GM12891 (cell line): ENCODE results near the gene HGD.
A peak's percentile ranks its signal among the peaks of the same experiment; 100 is the strongest.
"Not testable (repeated sequence)": the region's sequence is repeated elsewhere in the genome, so short reads cannot be mapped to it uniquely, and the experiment has no call there.

Experiments
- DNase-seq: peaks from one replicate; pipeline ENCODE4 v3.0.0; 2011; ENCODE audit warnings: low spot score; ENCODE audit not compliant: insufficient read length
- FAIRE-seq: peaks from 2 replicates; lab custom pipeline; 2011; peaks lifted over from hg19 to GRCh38; lab: Jason Lieb, UNC
- PAX5 ChIP-seq: IDR thresholded peaks from 2 replicates; pipeline ENCODE4 v1.6.1; 2011; ENCODE audit warnings: low read length, moderate library complexity, mild to moderate bottlenecking; ENCODE audit not compliant: insufficient read depth, severe bottlenecking
- POLR2A ChIP-seq: IDR thresholded peaks from 2 replicates; pipeline ENCODE4 v1.6.1; 2011; ENCODE audit warnings: low read depth, low read length, control low read depth
- POLR2AphosphoS5 ChIP-seq: IDR thresholded peaks from 2 replicates; pipeline ENCODE4 v1.6.1; 2011; ENCODE audit warnings: low read depth, low read length, control low read depth
- POU2F2 ChIP-seq: IDR thresholded peaks from 2 replicates; pipeline ENCODE4 v1.6.1; 2011; ENCODE audit warnings: low read depth, mild to moderate bottlenecking, control low read depth, low read length, moderate library complexity
- SPI1 ChIP-seq: IDR thresholded peaks from 2 replicates; pipeline ENCODE4 v1.6.1; 2011; ENCODE audit warnings: low read depth, low read length, control low read depth
- TAF1 ChIP-seq: IDR thresholded peaks from 2 replicates; pipeline ENCODE4 v1.6.1; 2011; ENCODE audit warnings: low read depth, low read length, control low read depth

Gene HGD

GRCh38 chr3:120678984-120679383 is 3.1 kb downstream of the HGD start:
- no peak for TF ChIP-seq PAX5
- TF ChIP-seq POLR2AphosphoS5: no peak
- TF ChIP-seq SPI1: peak; percentile 64
- no peak for TF ChIP-seq TAF1
- TF ChIP-seq POLR2A: no peak
- DNase-seq (no peak), FAIRE-seq (no peak)

GRCh38 chr3:120678331-120678947 is 3.6 kb downstream of the HGD start:
- DNase-seq: no peak
- TF ChIP-seq PAX5: no peak
- TF ChIP-seq POU2F2: no peak
- TF ChIP-seq SPI1: no peak
- no peak for TF ChIP-seq TAF1
- no peak for TF ChIP-seq POLR2AphosphoS5
- FAIRE-seq: no peak

- FAIRE-seq, DNase-seq: not testable (repeated sequence)
These were observed 4.8 kb downstream of the HGD start for GRCh38 chr3:120677193-120677592.

GRCh38 chr3:120673116-120673515 is 8.9 kb downstream of the HGD start:
- DNase-seq (no peak), FAIRE-seq (no peak)
- TF ChIP-seq POLR2AphosphoS5 (no peak), PAX5 (no peak), POLR2A (no peak), SPI1 (no peak), TAF1 (no peak), POU2F2 (no peak)

DNA sequence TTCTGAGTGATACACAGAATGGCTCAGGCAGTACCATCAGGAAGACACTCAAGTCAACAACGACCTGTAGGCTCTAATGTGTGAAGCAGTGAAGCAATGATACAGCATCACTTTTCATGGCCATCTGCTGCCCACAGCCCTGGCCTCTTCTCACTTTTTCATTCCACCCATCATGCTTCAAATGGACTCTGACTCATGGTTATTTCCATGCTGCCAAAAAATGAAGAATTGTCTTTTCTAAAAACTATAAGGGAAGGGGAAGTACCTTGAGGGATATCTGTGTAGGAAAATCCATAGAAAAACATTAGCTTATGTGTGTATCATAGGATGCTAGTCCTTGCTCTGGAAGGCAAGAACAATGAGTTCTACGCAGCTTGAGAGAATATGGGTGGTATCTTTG is 11.5 kb downstream of the HGD start:
- TF ChIP-seq POLR2A: no peak
- TF ChIP-seq TAF1: no peak
- TF ChIP-seq SPI1: no peak
- TF ChIP-seq POLR2AphosphoS5: no peak
- no peak for TF ChIP-seq PAX5
- TF ChIP-seq POU2F2: no peak
- FAIRE-seq: no peak
- no peak for DNase-seq

DNA sequence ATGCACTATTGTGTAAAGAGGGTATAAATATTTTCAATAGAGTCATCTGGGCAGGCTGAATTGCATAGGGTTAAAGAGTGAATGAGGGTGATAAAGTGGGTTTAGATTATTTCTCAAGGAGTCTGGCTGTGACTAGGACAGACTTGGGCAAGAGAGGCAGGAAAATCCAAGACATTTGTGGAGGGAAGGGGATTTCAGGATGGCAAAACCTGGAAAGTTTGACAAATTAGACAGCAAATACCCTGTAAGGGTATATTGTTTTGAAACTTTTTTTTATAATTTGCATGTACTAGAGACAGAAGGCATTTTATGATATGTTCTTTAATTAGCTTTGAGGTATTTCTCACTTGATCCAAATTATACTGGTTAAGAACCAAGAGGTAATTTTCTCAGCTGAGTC is 17.1 kb downstream of the HGD start:
- FAIRE-seq (no peak), DNase-seq (no peak)
- TF ChIP-seq TAF1: no peak
- TF ChIP-seq POLR2AphosphoS5: no peak
- no peak for TF ChIP-seq POU2F2
- no peak for TF ChIP-seq SPI1
- TF ChIP-seq POLR2A: no peak
- no peak for TF ChIP-seq PAX5

DNA sequence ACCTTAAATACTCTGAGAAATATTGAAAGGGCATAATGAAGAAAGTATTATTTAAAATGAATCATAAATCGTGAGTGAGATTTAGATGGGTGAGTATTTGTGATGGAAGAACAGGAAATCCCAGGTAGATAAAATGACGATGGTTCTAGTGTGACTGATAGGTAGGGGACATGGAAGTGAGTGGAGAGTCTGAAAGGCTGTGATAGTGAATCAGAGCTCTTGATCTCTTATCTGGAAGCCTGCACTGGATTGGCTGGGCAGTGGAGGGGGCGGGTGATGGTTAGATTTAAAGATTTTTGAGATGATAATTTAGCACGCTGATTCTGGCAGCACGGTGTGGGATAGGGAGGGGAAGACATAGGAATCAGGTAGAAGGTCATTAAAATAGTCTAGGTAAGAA is 20.1 kb downstream of the HGD start:
- no peak for TF ChIP-seq PAX5
- TF ChIP-seq TAF1: no peak
- no peak for TF ChIP-seq POU2F2
- TF ChIP-seq SPI1: no peak
- no peak for TF ChIP-seq POLR2AphosphoS5
- TF ChIP-seq POLR2A: no peak
- DNase-seq (no peak), FAIRE-seq (no peak)

GRCh38 chr3:120661106-120661905 is 20.7 kb downstream of the HGD start:
- DNase-seq (no peak), FAIRE-seq (no peak)
- no peak for TF ChIP-seq PAX5
- TF ChIP-seq POLR2AphosphoS5: no peak
- no peak for TF ChIP-seq POU2F2
- no peak for TF ChIP-seq TAF1
- TF ChIP-seq POLR2A: no peak
- TF ChIP-seq SPI1: no peak

DNA sequence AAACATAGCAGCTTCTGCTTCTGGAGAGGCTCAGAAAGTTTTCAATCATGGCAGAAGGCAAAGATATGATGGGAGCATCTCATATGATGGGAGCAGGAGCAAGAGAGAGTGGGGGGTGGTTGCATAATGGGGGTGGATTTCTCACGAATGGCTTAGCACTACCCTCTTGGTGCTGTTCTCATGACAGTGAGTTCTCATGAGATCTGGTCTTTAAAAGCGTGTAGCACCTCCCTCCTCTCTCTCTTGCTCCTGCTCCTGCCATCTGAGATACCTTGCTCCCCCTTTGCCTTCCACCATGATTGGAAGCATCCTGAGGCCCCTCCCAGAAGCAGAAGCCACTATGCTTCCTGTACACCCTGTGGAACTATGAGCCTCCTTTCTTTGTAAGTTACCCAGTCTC is 22.2 kb downstream of the HGD start:
- DNase-seq: no peak
- FAIRE-seq: no peak
- TF ChIP-seq POU2F2 (no peak), POLR2A (no peak), TAF1 (no peak), PAX5 (no peak), POLR2AphosphoS5 (no peak), SPI1 (no peak)

- FAIRE-seq (no peak), DNase-seq (no peak)
- TF ChIP-seq POU2F2: no peak
- no peak for TF ChIP-seq POLR2A
- no peak for TF ChIP-seq TAF1
- TF ChIP-seq PAX5: no peak
- no peak for TF ChIP-seq SPI1
- no peak for TF ChIP-seq POLR2AphosphoS5
These were observed 22.8 kb downstream of the HGD start for GRCh38 chr3:120659285-120659684.

- DNase-seq (no peak), FAIRE-seq (no peak)
- TF ChIP-seq POU2F2: no peak
- no peak for TF ChIP-seq POLR2A
- no peak for TF ChIP-seq PAX5
- TF ChIP-seq TAF1: no peak
- no peak for TF ChIP-seq SPI1
- no peak for TF ChIP-seq POLR2AphosphoS5
These were observed 29.0 kb downstream of the HGD start for GRCh38 chr3:120652896-120653545.
